Suprapubic skin (tissue), 3 donors: ENCODE measurements around the gene CST3.

ENCODE experiments used
- EP300 ChIP-seq: sonication (generic); formaldehyde crosslinking; IDR thresholded peaks from one replicate; pipeline ENCODE4 v1.6.1; 2017; ENCODE audit warnings: antibody characterized with exemption
- TF ChIP-seq, protein P1 (sequence below), 2 donors: fragments of 200-600 bp in 1 of 2; fragments of 450-650 bp in 1 of 2; sonication (generic) in 1 of 2; IDR thresholded peaks; one replicate each; pipeline ENCODE4 v1.5.1; 2016 to 2019; ENCODE audit warnings: antibody characterized with exemption in 2 of 2, mild to moderate bottlenecking in 1 of 2, moderate library complexity in 1 of 2

DNA sequence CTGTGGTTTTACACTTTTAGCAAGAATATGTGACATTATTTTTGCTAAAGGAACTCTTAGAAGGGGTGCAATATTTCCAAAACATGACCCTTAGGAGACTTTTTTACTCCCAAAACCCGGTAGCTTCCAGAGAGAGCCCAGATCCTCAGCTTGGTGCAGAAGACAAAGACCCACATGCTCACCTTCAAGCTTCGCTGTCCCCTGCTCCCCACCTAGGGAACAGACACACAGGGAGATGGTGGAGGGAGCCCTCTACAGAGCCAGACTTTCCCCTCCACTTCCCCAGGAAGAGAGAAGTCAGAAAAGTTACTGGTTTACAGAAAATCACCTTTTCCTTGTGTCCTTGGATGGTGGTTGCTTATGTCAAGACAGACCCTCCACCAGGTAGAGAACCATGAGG, 46.1 kb upstream of the CST3 start:
- TF ChIP-seq EP300, result no peak
- TF ChIP-seq, protein P1, sequence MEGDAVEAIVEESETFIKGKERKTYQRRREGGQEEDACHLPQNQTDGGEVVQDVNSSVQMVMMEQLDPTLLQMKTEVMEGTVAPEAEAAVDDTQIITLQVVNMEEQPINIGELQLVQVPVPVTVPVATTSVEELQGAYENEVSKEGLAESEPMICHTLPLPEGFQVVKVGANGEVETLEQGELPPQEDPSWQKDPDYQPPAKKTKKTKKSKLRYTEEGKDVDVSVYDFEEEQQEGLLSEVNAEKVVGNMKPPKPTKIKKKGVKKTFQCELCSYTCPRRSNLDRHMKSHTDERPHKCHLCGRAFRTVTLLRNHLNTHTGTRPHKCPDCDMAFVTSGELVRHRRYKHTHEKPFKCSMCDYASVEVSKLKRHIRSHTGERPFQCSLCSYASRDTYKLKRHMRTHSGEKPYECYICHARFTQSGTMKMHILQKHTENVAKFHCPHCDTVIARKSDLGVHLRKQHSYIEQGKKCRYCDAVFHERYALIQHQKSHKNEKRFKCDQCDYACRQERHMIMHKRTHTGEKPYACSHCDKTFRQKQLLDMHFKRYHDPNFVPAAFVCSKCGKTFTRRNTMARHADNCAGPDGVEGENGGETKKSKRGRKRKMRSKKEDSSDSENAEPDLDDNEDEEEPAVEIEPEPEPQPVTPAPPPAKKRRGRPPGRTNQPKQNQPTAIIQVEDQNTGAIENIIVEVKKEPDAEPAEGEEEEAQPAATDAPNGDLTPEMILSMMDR (IDR thresholded peaks at IDR 0.05), result no peak
